HUES64 (cell line): Measurements from ENCODE around the gene FBXL22.
A peak's percentile ranks its signal among the peaks of the same experiment; 100 is the strongest.

Source experiments
- H3K27ac ChIP-seq: 2 replicates; pipeline ENCODE4 v1.7.0; 2013; ENCODE audit warnings: low read depth, low read length, inconsistent platforms
- H3K27me3 ChIP-seq: 2 replicates; pipeline ENCODE4 v1.6.1; 2013; ENCODE audit warnings: mild to moderate bottlenecking, low read length; ENCODE audit not compliant: insufficient read depth
- H3K36me3 ChIP-seq: 2 replicates; pipeline ENCODE4 v1.6.1; 2013; ENCODE audit warnings: mild to moderate bottlenecking, low read length; ENCODE audit not compliant: insufficient read depth
- H3K4me1 ChIP-seq: 2 replicates; pipeline ENCODE4 v1.6.1; 2013; ENCODE audit warnings: mild to moderate bottlenecking, low read length, moderate library complexity; ENCODE audit not compliant: insufficient read depth
- H3K4me3 ChIP-seq: 2 replicates; pipeline ENCODE4 v1.5.1; 2013; ENCODE audit warnings: mild to moderate bottlenecking, low read length, moderate library complexity
- H3K9ac ChIP-seq: 2 replicates; pipeline ENCODE4 v1.6.1; 2013; ENCODE audit warnings: mild to moderate bottlenecking, low read depth, low read length
- H3K9me3 ChIP-seq: 2 replicates; pipeline ENCODE4 v1.6.1; 2013; ENCODE audit warnings: low read depth, low read length; ENCODE audit not compliant: insufficient read depth
- WGBS: fragments of 150-250, 120-280 bp; methylation state at CpG from one replicate; pipeline ENCODE4 v1.1.7; 2013; ENCODE audit warnings: missing lambda C conversion rate; 5-methylcytosine and 5-hydroxymethylcytosine counted together

The FBXL22 gene

GRCh38 chr15:63593705-63594671 lies 3.2 kb upstream of the FBXL22 start:
- Histone ChIP-seq H3K4me1 (peaks cover 13% of the 10 kb centered on the region; the same call in 1 of the 2 replicates), H3K9me3 (no peaks in the 10 kb centered on the region), H3K36me3 (peaks cover 14% of the 10 kb centered on the region), H3K4me3 (no peak overlapping the region), H3K27ac (no peak overlapping the region), H3K27me3 (no peaks in the 10 kb centered on the region; the same call in 1 of the 2 replicates), H3K9ac (no peak overlapping the region)
- 91% methylated on average over 9 of the region's 9 CpGs for WGBS

GRCh38 chr15:63595065-63595464 lies 2.1 kb upstream of the FBXL22 start:
- Histone ChIP-seq H3K4me1 (peaks cover 17% of the 10 kb centered on the region; the same call in 1 of the 2 replicates), H3K9me3 (no peaks in the 10 kb centered on the region), H3K27ac (no peak overlapping the region), H3K4me3 (no peak overlapping the region), H3K36me3 (peaks cover 13% of the 10 kb centered on the region), H3K9ac (no peak overlapping the region), H3K27me3 (peaks cover 4% of the 10 kb centered on the region; the same call in 1 of the 2 replicates)
- 78% methylated on average over 3 of the region's 3 CpGs for WGBS

- H3K27ac ChIP-seq, result no peak overlapping the region
- 94% methylated on average over 1 of the region's 1 CpG for WGBS
- no peaks in the 10 kb centered on the region for H3K9me3 ChIP-seq
- peaks cover 10% of the 10 kb centered on the region; the same call in 1 of the 2 replicates for H3K27me3 ChIP-seq
- no peak overlapping the region for H3K4me3 ChIP-seq
- H3K4me1 ChIP-seq, result peaks cover 18% of the 10 kb centered on the region; the same call in 1 of the 2 replicates
- peaks cover 13% of the 10 kb centered on the region for H3K36me3 ChIP-seq
- no peak overlapping the region for H3K9ac ChIP-seq
Measured at GRCh38 chr15:63595688-63596087, 1.5 kb upstream of the FBXL22 start.

- Histone ChIP-seq H3K4me1 (peaks cover 18% of the 10 kb centered on the region; the same call in 1 of the 2 replicates), H3K27ac (no peak overlapping the region), H3K9ac (no peak overlapping the region), H3K27me3 (peaks cover 18% of the 10 kb centered on the region), H3K36me3 (peaks cover 3% of the 10 kb centered on the region; the same call in 1 of the 2 replicates), H3K9me3 (no peaks in the 10 kb centered on the region), H3K4me3 (no peak overlapping the region)
- WGBS, result 84% methylated on average over 2 of the region's 2 CpGs
Measured at GRCh38 chr15:63596676-63597037, 530 bp upstream of the FBXL22 start.

- Histone ChIP-seq H3K27ac (no peak overlapping the region), H3K36me3 (0 out of 2 replicates have a peak, but pooled peaks cover 2% of the 10 kb centered on the region), H3K9me3 (no peaks in the 10 kb centered on the region), H3K4me3 (no peak overlapping the region), H3K27me3 (peaks cover 29% of the 10 kb centered on the region), H3K4me1 (peaks cover 18% of the 10 kb centered on the region; the same call in 1 of the 2 replicates), H3K9ac (no peak overlapping the region)
- WGBS, result 93% methylated on average over 6 of the region's 6 CpGs
Measured at GRCh38 chr15:63597821-63598220, 634 bp downstream of the FBXL22 start.

- H3K27ac ChIP-seq, result no peak overlapping the region
- H3K9me3 ChIP-seq, result no peaks in the 10 kb centered on the region
- peaks cover 38% of the 10 kb centered on the region for H3K27me3 ChIP-seq
- 83% methylated on average over 12 of the region's 12 CpGs for WGBS
- H3K4me1 ChIP-seq, result peaks cover 18% of the 10 kb centered on the region; the same call in 1 of the 2 replicates
- H3K36me3 ChIP-seq, result no peaks in the 10 kb centered on the region
- H3K4me3 ChIP-seq, result no peak overlapping the region
- H3K9ac ChIP-seq, result no peak overlapping the region
Measured at GRCh38 chr15:63598473-63599400, 1.6 kb downstream of the FBXL22 start.

GRCh38 chr15:63599401-63600000 lies 2.3 kb downstream of the FBXL22 start:
- 62% methylated on average over 19 of the region's 19 CpGs for WGBS
- peaks cover 18% of the 10 kb centered on the region; the same call in 1 of the 2 replicates for H3K4me1 ChIP-seq
- peak overlapping the region; percentile 64 for H3K4me3 ChIP-seq
- H3K27me3 ChIP-seq, result peaks cover 40% of the 10 kb centered on the region
- no peaks in the 10 kb centered on the region for H3K36me3 ChIP-seq
- H3K27ac ChIP-seq, result no peak overlapping the region
- H3K9ac ChIP-seq, result peak overlapping the region; percentile 57; the same call in 1 of the 2 replicates
- no peaks in the 10 kb centered on the region for H3K9me3 ChIP-seq

GRCh38 chr15:63600001-63600615 lies 2.9 kb downstream of the FBXL22 start:
- Histone ChIP-seq H3K36me3 (no peaks in the 10 kb centered on the region), H3K27ac (peak overlapping the region; percentile 42; the same call in 1 of the 2 replicates), H3K9me3 (no peaks in the 10 kb centered on the region), H3K27me3 (peaks cover 40% of the 10 kb centered on the region), H3K9ac (peak overlapping the region; percentile 57), H3K4me1 (peaks cover 13% of the 10 kb centered on the region; the same call in 1 of the 2 replicates), H3K4me3 (peak overlapping the region; percentile 64)
- WGBS, result 21% methylated on average over 26 of the region's 26 CpGs

GRCh38 chr15:63600616-63601025 lies 3.4 kb downstream of the FBXL22 start:
- peak overlapping the region; percentile 42; the same call in 1 of the 2 replicates for H3K27ac ChIP-seq
- H3K9me3 ChIP-seq, result no peaks in the 10 kb centered on the region
- WGBS, result under 1% methylated on average over 60 of the region's 60 CpGs
- H3K4me1 ChIP-seq, result peaks cover 10% of the 10 kb centered on the region; the same call in 1 of the 2 replicates
- no peaks in the 10 kb centered on the region for H3K36me3 ChIP-seq
- H3K27me3 ChIP-seq, result peaks cover 40% of the 10 kb centered on the region
- peak overlapping the region; percentile 64 for H3K4me3 ChIP-seq
- H3K9ac ChIP-seq, result peak overlapping the region; percentile 57
